CD1c-positive myeloid dendritic cell (primary cell): Measurements from ENCODE around the gene KCNV2.
"Not testable (repeated sequence)": the region's sequence is repeated elsewhere in the genome, so short reads cannot be mapped to it uniquely, and the experiment has no call there.

ENCODE experiments used
- DNase-seq: peaks from one replicate; pipeline ENCODE4 v3.0.0-alpha.2; 2016; ENCODE audit errors: extremely low spot score

The KCNV2 gene

DNA sequence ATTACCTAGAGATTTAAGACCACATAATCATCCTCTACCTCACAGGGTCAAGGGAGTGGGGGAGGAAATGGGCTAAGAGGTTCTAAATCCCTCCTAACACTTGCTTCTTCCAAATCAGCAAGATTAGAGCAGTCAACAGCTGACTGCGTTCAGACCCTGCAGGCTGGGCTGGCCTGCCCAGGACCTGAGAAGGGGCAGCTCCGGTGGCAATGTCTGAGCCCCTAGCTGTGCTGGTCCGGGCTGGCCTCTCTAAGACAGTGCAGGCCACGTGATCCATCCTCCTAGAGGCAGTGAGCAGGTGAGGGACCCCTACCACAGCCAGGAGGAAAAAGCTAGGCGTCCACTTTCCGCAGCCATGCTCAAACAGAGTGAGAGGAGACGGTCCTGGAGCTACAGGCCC is at the start of gene KCNV2:
TSS of gene KCNV2 (plus strand) at position 126 of the 400 bp plus-strand sequence. CDS start at position 356, 230 bp downstream.
- DNase-seq: no peak

DNA sequence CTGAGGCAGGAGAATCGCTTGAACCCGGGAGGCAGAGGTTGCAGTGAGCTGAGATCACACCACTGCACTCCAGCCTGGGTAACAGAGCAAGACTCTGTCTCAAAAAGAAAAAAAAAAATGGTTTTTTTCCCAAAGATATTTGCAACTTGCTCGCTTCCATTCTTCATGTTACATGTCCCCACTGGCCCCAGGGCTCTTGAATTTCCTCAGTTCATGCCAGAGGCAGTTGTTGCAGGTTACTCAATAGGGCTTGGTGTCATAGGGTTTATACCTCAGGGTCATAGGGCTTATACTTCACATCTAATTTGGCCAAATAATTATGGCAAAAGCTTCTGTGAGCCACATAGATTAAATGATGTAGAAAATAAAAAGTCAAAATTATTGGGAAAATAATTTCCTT is 44.1 kb upstream of the KCNV2 start:
- no peak for DNase-seq

DNA sequence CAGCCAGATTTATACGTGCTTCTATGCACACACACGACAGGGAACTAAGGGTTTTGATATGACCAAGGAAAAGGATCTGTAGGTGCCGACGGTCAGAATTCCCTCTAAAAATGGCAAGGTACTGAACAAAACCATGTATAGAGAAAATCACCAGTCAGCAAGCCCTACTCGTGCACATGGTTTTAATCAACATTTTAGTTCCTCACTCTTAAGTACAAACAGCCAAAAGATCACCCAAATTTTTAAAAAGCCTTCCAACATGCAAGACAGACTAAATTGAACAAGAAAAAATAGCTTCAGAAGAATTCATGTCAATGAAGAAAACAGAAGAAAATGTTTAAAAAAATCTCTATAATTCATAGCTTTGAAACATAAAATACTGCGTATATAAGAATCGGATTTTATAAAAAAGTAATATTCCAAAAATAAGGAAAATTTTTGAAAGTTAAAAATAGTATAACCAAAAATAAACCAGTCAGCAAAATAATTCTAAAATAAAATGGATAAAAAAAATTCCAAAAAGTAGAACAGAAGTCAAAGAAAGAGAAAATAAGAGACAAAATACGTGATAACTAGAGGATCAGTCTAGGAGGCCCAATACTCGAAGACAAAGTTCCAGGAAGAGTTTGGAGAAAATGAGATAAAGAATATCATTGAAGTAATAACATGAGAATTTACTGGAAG is 43.0 kb upstream of the KCNV2 start:
- no peak for DNase-seq

DNA sequence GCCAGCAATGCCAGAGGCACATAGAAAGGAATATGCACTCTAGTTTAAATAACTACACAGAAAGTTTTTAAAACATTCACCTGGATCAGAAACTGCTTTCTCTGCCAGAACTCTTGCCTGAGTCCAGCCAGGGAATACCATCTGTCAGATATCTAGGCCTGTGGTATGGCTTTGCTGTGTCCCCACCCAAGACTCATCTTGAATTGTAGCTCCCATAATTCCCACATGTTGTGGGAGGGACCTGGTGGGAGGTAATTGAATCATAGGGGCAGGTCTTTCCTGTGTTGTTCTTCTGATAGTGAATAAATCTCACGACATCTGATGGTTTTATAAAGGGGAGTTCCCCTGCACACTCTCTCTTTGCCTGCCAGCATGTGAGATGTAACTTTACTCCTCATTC is 41.5 kb upstream of the KCNV2 start:
- DNase-seq: no peak

DNA sequence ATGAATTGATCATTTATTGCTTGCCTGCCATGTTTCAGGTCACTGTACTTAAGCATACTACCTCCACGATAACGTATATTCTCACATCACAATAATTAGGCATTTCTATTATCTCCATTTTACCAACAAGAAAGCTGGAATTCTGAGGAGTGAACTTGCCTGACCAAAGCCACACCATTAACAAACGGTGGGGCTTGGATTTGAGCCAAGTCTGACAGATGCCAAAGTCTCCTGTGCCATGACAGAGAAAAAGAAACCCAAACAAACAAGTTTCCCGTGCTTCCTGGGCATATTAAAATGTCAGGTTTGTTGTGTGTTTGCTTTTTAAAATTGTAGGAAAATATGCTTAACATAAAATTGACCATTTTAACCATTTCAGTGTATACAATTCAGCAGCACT is 40.8 kb upstream of the KCNV2 start:
- no peak for DNase-seq

DNA sequence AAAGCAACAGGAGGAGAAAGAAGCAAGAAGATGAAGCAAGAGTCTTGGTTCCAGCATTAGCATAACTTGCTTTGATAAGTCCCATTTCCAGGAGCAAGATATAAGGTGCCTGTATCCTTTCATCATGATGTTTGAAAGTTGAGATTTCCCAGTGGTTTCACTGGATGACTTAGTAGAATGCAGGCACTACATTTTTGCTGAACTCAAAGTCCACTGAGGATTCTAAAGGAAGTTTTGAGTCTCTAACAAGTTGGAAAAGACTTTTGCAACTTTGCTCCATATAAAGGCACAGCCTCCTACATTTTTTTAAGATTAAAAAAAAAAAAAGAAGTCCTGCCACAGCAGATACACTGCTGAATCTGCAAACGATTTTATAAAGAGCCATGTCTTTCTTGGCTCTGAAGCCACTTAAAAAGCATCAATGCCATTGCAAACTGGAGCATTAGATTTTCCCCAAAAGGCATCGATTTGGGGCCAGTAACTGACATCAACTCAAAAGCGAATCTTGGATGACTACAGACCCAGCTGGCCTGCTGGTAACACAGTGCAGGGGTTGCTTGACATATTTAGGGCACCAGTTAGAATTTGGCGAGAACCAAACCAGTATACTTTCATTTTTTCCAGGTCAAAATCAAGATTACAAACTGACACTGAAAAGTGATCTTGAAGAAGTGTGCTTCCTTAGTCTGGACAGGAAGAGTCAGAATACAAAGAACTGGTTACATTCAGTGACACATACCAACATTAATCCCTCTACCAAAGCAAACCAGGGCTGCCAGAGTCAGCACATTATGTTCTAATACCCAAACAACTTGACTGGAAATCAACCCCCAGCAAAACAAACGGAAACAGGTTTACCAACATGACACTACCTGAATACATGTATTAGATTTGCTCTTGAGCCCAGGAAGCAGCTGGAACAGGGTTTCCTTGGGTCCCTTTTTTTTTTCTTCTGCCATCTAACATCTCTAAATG is 39.1 kb upstream of the KCNV2 start:
- DNase-seq: no peak

DNA sequence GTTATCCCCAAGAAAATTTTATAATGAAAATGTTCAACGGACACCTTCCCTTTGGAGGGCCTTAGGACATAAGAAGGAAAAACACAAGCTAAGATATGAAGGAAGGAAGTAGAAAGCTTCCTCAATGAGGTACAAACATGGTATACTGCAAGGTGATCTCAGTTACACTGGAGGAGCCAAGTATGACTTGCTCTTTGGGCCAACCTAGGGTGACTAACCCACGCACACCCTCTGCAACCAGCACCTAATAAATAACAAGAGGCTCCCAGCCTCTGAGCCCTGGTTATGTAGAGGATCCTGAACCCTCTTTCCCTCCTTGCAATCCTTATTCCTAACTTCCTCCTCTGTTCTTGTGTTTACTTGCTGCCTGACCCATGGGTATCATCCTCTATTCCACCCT is 38.3 kb upstream of the KCNV2 start:
- DNase-seq: no peak

DNA sequence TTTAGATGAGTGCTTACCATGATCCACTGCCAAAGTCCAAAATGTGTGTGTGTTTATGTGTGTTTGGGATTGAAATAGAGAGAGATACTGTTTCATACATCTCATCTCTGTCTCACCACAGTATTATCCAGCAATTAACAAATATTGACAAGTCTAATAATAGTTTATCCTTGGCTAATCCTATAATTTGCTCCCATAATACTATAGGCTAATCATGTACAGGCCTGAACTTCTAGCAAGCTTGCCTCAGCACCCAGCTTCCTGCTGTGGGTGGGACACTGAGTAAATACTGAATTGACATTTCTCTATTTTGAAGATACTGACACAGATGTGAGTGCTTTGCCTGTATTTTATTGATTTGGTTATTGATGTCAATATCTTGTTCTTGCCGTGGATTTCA is 35.3 kb upstream of the KCNV2 start:
- no peak for DNase-seq

DNA sequence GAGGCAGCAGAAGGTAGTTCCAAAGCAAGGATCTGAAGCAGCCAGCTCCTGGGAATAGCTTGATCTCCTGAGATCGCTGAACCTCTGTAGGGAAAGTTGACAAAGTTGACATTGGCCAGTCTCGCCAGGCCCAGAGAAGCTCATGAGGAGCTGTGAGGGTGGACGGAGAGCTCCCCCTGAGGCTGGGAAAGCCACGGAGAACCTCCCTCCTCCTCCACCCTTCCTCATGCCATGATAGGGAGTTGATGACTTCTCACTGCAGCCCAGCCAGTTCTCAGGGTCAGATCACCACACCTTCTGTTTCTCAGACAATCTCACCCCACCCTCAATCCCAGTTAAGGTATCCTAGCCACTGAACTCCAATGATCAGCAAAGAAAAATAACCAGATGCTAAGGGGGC is 30.4 kb upstream of the KCNV2 start:
- DNase-seq: no peak

DNA sequence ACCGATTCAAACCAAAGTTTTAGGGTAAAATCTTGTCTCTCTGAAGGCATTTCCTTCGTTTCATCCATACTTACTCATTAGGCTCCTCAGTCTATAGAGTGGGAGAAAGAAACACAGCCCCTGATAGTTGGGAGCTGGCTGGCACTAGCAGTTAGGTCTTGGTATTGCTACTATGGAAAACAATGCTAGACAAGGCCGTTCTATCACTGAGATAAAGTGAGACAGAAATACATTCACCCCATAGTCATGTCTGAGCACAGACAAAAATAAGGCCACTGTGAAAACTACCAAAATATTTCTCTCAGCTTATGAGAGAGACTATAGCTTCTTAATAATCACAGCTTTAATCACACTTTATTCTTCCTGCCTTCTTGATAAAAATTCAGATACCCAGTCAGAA is 28.7 kb upstream of the KCNV2 start:
- DNase-seq: no peak

DNA sequence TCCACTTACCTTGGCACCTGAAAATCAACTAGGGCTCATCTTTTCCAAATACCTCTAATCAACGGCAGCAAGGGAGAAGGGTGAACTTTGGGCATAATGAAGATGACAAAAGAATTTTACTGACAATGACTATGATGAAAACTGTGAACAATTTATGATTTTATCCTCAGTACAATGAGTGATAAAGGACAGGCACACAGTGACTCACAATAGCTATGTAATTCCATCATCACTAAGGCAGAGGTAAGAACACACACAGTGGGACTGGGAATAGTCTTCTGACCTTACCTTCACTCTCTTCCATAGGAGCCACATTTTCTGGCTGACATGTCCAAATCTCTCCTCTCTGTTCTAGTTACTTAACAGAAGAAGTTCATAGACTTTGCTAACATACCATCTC is 26.1 kb upstream of the KCNV2 start:
- DNase-seq: no peak

DNA sequence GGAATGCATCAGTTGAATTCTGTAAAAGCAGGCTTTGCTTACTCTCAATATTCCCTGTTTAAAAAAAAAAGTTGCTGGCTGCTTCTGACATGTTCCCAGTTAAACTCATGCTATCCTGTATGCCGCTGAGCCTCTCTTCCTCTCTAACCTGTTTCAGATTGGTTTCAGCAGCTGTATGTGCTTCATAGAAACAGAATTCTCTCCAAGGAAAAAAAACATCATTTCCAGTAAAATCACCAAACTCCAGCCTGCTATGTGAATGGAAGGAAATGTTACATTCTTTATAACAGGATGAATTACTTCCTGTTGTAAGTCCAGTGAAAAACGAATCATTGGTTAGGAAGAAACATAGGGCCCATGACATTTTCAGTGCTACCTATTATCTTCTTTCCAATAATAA is 25.7 kb upstream of the KCNV2 start:
- DNase-seq: no peak

DNA sequence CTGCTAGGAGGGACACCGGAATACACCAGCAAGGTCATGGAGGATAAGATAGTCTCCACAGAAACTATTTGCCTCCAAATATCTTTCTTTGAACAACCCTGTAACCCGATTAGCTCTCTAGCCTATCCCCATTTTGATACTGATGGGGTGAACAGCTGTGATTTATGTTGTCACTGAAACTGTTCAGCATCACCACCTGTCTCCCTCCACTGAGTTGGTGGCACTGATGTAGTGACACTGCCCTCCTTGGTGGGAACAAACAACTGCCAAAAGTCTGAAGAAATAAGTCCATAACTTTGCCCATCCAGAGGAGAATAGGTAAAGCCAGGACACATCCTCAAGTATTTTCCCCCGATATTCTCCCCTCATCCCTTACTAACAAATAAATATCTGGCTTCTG is 24.3 kb upstream of the KCNV2 start:
- DNase-seq: no peak

DNA sequence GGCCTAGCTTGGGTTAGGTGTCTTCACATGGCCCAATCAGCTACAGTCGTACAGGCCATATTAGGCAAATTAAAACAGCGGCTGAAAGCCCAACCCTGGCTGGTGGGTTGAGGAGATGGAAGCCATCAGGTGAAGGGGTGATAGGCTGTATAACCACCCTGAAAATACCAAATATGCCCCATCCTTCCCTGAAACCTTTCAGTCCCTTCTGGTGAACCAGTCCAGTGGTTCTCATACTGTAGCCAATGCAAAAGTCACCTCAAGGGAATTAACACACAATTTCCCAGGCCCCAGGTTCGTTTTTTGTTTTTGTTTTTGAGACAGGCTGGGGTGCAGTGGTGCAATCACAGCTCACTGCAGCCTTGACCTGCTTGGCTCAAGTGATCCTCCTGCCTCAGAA is 19.8 kb upstream of the KCNV2 start:
- DNase-seq: no peak

DNA sequence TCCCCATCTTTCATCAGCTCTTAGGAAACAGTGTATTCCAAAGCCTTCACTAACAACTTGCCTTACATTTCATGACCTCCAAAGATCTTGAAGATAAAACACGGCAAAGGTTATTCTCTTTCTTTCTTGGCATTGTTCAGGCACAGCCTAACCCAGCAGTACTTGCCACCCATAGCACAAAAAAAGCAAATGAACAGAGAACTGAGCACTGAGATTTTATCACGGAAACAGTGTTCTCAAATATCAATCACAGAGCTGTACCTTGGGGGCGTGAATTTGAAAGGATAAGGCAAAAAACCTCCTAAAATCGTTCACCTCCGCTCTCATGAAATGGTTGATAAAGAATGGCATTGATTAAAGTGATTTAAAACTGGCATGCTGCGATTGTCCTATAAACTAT is 16.9 kb upstream of the KCNV2 start:
- no peak for DNase-seq

DNA sequence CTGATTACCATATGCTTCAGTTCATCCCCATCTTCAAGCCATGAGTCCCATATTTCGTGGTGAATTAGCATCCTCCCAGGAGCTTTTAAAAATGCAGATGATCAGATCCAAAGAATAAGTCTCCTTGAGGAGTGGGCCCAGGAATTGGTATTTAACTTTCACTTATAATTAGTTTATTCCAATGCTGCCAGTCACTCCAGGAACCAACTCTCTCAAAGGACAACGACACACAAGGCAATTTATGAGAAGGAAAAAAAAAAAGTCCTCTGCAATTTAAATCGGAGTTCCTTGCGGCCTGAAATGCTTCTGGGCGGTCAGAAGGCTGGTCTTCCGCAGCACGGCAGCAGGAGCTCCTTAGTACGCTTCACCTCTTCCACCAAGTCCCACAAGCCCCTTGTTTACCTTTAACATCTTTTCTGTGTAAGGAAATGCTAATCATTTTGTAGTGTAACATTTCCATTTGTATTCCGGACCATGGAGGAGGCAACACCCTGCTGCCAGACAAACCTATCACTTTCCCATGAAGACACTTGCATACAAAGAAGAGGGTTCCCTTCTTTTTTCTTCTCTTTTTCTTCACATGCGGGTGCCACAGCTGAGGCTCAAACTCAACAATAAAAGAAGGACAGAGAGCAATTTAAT is 16.3 kb upstream of the KCNV2 start:
- DNase-seq: no peak

DNA sequence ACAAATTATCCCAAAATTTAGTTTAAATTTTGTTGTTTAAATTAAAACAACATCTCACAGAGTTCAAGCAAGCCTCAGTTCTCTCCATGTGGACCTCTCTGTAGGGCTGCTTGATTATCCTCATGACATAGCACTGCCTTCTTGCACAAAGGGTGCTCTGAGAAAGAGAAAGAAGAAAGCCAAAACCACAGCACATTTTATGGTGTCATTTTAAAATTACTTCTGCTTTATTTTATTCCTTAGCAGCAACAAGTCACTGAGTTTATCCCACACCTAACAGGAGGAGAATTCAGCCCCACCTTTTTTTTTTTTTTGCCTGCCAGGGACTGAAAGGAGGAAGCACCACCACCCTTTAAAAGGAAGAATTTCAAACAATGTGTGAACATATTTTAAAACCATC is 12.8 kb upstream of the KCNV2 start:
- no peak for DNase-seq

DNA sequence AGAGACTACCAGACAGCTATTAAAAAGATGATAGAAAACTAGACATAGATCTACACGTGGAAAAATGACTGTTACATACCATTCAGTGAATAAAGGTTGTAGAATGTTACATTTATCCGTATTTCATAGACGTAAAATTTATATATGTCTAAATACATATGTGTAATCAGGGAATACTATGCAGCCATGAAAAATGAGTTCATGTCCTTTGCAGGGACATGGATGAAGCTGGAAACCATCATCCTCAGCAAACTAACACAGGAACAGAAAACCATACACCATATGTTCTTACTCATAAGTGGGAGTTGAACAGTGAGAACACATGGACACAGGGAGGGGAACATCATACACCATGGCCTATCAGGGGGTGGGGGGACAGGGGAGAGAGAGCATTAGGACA is 10.1 kb upstream of the KCNV2 start:
- not testable (repeated sequence) for DNase-seq

DNA sequence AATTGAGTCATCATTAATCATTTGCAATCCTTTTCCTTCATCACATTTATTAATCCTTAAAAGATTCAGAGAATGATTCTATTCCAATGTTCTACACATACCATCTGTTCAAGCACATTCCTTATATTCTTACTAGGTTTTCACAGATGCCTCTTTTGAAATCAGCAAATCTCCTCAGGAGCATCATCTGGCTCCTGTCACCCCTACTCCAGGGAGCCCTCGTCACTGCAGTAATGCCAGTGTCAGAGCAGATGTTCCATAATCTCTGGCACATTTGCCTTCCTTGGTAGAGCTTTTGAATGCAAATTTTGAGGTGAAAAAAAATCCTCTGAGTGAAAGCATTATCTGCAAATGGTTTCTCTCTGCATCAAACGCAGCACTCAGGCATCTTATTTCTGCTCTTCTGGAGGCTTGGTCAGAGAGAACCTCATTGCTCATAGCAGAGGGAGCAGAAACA is 7.6 kb upstream of the KCNV2 start:
- no peak for DNase-seq

DNA sequence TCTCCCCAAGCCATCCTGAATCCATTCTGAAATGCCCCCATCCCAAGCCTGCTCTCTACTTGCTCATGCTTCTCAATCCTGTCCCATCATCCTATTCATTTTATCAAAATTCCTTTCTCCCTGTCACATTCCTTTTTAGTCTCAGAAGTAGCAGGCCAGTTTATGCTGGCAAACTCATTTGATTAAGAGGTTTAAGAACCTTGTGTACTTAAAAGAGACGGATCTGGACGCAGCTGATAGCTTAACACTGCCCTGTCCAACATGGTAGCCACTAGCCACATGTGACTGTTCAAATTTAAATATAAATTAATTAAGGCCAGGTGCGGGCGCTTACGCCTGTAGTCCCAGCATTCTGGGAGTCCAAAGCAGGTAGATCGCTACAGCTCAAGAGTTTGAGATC is 5.6 kb upstream of the KCNV2 start:
- no peak for DNase-seq

DNA sequence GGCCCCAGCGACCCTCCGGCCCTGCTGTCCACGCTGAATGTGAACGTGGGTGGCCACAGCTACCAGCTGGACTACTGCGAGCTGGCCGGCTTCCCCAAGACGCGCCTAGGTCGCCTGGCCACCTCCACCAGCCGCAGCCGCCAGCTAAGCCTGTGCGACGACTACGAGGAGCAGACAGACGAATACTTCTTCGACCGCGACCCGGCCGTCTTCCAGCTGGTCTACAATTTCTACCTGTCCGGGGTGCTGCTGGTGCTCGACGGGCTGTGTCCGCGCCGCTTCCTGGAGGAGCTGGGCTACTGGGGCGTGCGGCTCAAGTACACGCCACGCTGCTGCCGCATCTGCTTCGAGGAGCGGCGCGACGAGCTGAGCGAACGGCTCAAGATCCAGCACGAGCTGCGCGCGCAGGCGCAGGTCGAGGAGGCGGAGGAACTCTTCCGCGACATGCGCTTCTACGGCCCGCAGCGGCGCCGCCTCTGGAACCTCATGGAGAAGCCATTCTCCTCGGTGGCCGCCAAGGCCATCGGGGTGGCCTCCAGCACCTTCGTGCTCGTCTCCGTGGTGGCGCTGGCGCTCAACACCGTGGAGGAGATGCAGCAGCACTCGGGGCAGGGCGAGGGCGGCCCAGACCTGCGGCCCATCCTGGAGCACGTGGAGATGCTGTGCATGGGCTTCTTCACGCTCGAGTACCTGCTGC is 839 bp downstream of the KCNV2 start:
- DNase-seq: no peak

DNA sequence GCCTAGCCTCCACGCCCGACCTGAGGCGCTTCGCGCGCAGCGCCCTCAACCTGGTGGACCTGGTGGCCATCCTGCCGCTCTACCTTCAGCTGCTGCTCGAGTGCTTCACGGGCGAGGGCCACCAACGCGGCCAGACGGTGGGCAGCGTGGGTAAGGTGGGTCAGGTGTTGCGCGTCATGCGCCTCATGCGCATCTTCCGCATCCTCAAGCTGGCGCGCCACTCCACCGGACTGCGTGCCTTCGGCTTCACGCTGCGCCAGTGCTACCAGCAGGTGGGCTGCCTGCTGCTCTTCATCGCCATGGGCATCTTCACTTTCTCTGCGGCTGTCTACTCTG is 1.4 kb downstream of the KCNV2 start:
- no peak for DNase-seq
